ENCODE measurements around the gene GMDS. TPM values are rescaled to one million over a fixed set of nuclear protein-coding genes. Genes with fewer than 3 reads are reported as not detected.

Gene GMDS
- total RNA-seq, 1 experiment from 2014 or later, result 31.1 TPM

DNA sequence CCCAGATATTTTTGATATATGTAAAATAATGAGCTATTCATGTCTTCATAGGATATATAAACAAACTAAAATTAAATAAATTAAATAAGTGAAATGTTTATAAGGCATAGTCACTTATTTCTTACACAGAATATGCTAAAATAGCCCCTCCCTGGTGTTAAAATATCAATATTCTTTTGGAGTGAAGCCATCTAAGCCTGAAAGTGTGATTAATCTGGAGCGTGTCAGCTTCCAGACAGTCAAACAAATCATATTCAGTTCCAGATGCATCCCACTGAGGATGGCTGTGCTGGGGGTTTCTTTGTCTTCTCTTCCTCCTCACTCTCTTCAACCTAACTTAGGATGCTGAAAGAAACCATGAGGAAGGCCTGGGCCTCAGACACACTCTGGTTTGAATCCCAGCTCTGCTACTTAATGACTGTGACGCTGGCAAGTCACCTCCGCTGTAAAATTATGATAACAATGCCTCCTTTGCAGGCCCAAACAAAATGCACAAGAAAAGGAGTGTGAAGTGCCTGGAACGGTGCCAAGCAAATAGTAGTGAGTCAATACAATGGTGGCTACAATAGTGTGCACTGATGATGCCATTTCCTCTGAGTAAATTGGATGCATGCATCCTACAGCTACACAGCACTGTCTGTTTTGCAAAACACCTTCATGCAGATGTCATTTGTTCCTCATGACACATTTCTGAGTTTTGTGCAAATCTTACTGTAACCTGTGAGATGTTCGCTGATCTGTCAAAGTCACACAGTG lies 474.3 kb downstream of the GMDS start:
- no peak overlapping the region for H3K27ac Mint-ChIP-seq (ENCODE audit: unreplicated experiment)
- Histone ChIP-seq H3K4me3 (ENCODE audit: low read depth, low read length) (no peak overlapping the region), H3K4me1 (0 out of 2 replicates have a peak, but pooled peaks cover 6% of the 10 kb centered on the region), H3K36me3 (ENCODE audit: control insufficient read depth, insufficient read depth, low read length) (no peaks in the 10 kb centered on the region), H3K9me3 (no peaks in the 10 kb centered on the region), H3K27me3 (replicated peaks; ENCODE audit: control insufficient read depth, insufficient read depth, low read length) (no peaks in the 10 kb centered on the region)
- no peaks in the 10 kb centered on the region for H3K9me3 Mint-ChIP-seq (ENCODE audit: unreplicated experiment)
- CTCF ChIA-PET, result no interaction called here
- H3K36me3 Mint-ChIP-seq (ENCODE audit: insufficient read depth, unreplicated experiment), result no peaks in the 10 kb centered on the region
- TF ChIP-seq, protein P1, sequence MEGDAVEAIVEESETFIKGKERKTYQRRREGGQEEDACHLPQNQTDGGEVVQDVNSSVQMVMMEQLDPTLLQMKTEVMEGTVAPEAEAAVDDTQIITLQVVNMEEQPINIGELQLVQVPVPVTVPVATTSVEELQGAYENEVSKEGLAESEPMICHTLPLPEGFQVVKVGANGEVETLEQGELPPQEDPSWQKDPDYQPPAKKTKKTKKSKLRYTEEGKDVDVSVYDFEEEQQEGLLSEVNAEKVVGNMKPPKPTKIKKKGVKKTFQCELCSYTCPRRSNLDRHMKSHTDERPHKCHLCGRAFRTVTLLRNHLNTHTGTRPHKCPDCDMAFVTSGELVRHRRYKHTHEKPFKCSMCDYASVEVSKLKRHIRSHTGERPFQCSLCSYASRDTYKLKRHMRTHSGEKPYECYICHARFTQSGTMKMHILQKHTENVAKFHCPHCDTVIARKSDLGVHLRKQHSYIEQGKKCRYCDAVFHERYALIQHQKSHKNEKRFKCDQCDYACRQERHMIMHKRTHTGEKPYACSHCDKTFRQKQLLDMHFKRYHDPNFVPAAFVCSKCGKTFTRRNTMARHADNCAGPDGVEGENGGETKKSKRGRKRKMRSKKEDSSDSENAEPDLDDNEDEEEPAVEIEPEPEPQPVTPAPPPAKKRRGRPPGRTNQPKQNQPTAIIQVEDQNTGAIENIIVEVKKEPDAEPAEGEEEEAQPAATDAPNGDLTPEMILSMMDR (IDR thresholded peaks at IDR 0.05; ENCODE audit: insufficient read depth in 1 of 2, low read depth in 1 of 2, low read length in 1 of 2, severe bottlenecking in 1 of 2, unreplicated experiment in 1 of 2), result no peak
- no peaks in the 10 kb centered on the region for H3K4me1 Mint-ChIP-seq (ENCODE audit: low read depth, unreplicated experiment)
- no peak for DNase-seq
- no TSS peak for BruUV-seq (replicated peaks)
- POLR2A ChIA-PET, result interaction anchor here (0.7 kb wide), 2 partner anchors 72 to 787 kb away, joined by 3 to 4 read pairs; no protein-coding TSS in a partner anchor
- H3K4me3 Mint-ChIP-seq (ENCODE audit: unreplicated experiment), result no peak overlapping the region
- H3K27me3 Mint-ChIP-seq (ENCODE audit: insufficient read depth, unreplicated experiment), result no peaks in the 10 kb centered on the region
- intact Hi-C loops (cut with micrococcal nuclease; ENCODE audit: unreplicated experiment), result no loop called here

DNA sequence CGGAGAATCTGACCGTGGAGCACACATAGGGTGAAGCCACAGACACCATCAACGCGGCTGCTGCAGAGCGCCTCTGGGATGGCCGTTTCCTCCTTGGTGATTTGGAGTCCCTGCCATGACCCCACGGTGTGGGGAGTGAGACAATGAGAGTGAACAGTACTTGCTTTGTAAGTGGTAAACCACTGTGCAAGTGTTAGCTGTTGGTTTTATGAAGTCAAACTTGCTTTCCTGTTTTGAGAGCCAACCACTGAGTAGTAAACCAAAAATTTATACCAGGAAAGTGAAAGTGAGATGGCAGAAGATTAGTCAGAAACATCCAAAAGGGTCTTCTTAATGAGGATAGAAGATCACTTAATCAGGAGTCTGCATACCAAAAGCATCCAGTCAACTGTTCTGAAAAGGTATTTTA lies 475.0 kb downstream of the GMDS start:
- TF ChIP-seq, protein P1 (IDR thresholded peaks at IDR 0.05; ENCODE audit: insufficient read depth in 1 of 2, low read depth in 1 of 2, low read length in 1 of 2, severe bottlenecking in 1 of 2, unreplicated experiment in 1 of 2), result no peak
- H3K9me3 ChIP-seq, result no peaks in the 10 kb centered on the region
- no peaks in the 10 kb centered on the region for H3K36me3 ChIP-seq (ENCODE audit: control insufficient read depth, insufficient read depth, low read length)
- no peaks in the 10 kb centered on the region for H3K27me3 ChIP-seq (replicated peaks; ENCODE audit: control insufficient read depth, insufficient read depth, low read length)
- no peaks in the 10 kb centered on the region for H3K9me3 Mint-ChIP-seq (ENCODE audit: unreplicated experiment)
- H3K4me1 Mint-ChIP-seq (ENCODE audit: low read depth, unreplicated experiment), result no peaks in the 10 kb centered on the region
- H3K4me3 ChIP-seq (ENCODE audit: low read depth, low read length), result no peak overlapping the region
- BruUV-seq (replicated peaks), result no TSS peak
- ChIA-PET CTCF (no interaction called here), POLR2A (interaction anchor here (0.7 kb wide), 1 partner anchor 787 kb away, joined by 4 read pairs; no protein-coding TSS in a partner anchor)
- 0 out of 2 replicates have a peak, but pooled peaks cover 6% of the 10 kb centered on the region for H3K4me1 ChIP-seq
- H3K4me3 Mint-ChIP-seq (ENCODE audit: unreplicated experiment), result no peak overlapping the region
- intact Hi-C loops (cut with micrococcal nuclease; ENCODE audit: unreplicated experiment), result no loop called here
- no peaks in the 10 kb centered on the region for H3K27me3 Mint-ChIP-seq (ENCODE audit: insufficient read depth, unreplicated experiment)
- H3K27ac Mint-ChIP-seq (ENCODE audit: unreplicated experiment), result no peak overlapping the region
- DNase-seq, result no peak
- no peaks in the 10 kb centered on the region for H3K36me3 Mint-ChIP-seq (ENCODE audit: insufficient read depth, unreplicated experiment)

DNA sequence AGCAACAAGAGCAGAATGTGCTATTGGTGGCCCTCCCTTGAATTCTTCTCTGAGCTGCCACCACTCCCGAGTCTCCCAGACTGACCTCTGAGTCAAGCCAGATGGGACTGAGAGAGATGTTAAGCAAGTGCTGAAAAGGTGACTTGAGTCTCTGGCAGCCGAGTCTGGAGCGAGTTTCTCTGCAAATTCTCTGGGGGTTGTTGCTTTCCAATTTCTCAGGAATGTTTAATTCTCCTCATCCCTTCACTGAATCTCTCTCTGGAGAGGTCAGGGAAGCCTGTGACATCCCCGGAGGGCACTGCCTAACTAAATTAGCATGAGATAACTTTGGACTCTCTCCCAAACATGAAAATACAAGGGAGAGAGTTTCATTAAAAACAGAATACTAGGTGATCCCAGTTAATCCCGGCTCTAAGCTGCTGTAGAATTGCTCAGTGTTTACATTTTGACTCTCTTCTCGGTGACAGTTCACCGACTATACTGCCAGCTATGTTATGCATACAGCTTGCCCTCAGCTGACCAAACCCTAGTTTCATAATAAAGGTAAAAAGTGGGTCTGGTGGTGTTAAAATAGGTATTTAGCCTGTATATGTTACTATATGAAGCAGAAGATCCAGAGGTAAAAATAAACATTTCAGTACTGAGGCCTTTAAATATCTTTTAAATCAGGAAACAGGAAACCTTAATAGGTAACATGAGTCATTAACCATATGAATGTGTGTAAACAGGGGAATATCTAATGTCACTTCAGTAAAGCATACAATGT lies 477.7 kb downstream of the GMDS start:
- Histone ChIP-seq H3K4me3 (ENCODE audit: low read depth, low read length) (no peak overlapping the region), H3K36me3 (ENCODE audit: control insufficient read depth, insufficient read depth, low read length) (no peaks in the 10 kb centered on the region), H3K27me3 (replicated peaks; ENCODE audit: control insufficient read depth, insufficient read depth, low read length) (no peaks in the 10 kb centered on the region), H3K9me3 (no peaks in the 10 kb centered on the region), H3K4me1 (0 out of 2 replicates have a peak, but pooled peaks cover 6% of the 10 kb centered on the region)
- no peaks in the 10 kb centered on the region for H3K9me3 Mint-ChIP-seq (ENCODE audit: unreplicated experiment)
- BruUV-seq (replicated peaks), result no TSS peak
- POLR2A ChIA-PET, result no interaction called here
- no peaks in the 10 kb centered on the region for H3K36me3 Mint-ChIP-seq (ENCODE audit: insufficient read depth, unreplicated experiment)
- no peak overlapping the region for H3K27ac Mint-ChIP-seq (ENCODE audit: unreplicated experiment)
- intact Hi-C loops (cut with micrococcal nuclease; ENCODE audit: unreplicated experiment), result no loop called here
- CTCF ChIA-PET, result no interaction called here
- H3K4me1 Mint-ChIP-seq (ENCODE audit: low read depth, unreplicated experiment), result no peaks in the 10 kb centered on the region
- no peak overlapping the region for H3K4me3 Mint-ChIP-seq (ENCODE audit: unreplicated experiment)
- TF ChIP-seq, protein P1 (IDR thresholded peaks at IDR 0.05; ENCODE audit: insufficient read depth in 1 of 2, low read depth in 1 of 2, low read length in 1 of 2, severe bottlenecking in 1 of 2, unreplicated experiment in 1 of 2), result no peak
- H3K27me3 Mint-ChIP-seq (ENCODE audit: insufficient read depth, unreplicated experiment), result no peaks in the 10 kb centered on the region
- no peak for DNase-seq

Measured in Caco-2 (cell line).